Right lobe of liver (tissue), 4 donors: ENCODE measurements around the gene TMEM240.

Source experiments
- CTCF ChIP-seq, 4 donors: fragments of 200-600 bp in 3 of 4; fragments of 450-650 bp in 1 of 4; IDR thresholded peaks; one replicate each; pipeline versions ENCODE4 v1.5.1 to v1.8.0; 2016 to 2022; ENCODE audit warnings: antibody characterized with exemption in 4 of 4, mild to moderate bottlenecking in 2 of 4
- POLR2A ChIP-seq: fragments of 450-650 bp; IDR thresholded peaks from one replicate; pipeline ENCODE4 v1.6.1; 2017; ENCODE audit warnings: antibody characterized with exemption, mild to moderate bottlenecking
- donor health status: DM: no; HTN: no; CAD: no.
- donor health status: DM: no; HTN: no; CAD: no.
- donor health status: DM: no; HTN: yes; CAD: no.

GRCh38 chr1:1559066-1559465 is 18.6 kb upstream of the TMEM240 start:
- TF ChIP-seq CTCF (IDR thresholded peaks at IDR 0.05): no peak
- no peak for TF ChIP-seq POLR2A
